Activated naive CD4-positive, alpha-beta T cell treated with anti-CD3 and anti-CD28 coated beads, Interleukin-2, amount 50 U/mL, for 72 hours (primary cell): ENCODE measurements around the gene NABP1. TPM values are rescaled to one million over a fixed set of nuclear protein-coding genes. Genes with fewer than 3 reads are reported as not detected.

ENCODE experiments used
- ATAC-seq, 2 donors: fragments of 150-1000 bp; cut with Tn5 transposase; 2 replicates each; pipeline ENCODE4 v1.10.0; 2021; ENCODE audit warnings: mild to moderate bottlenecking in 2 of 2, moderate library complexity in 2 of 2
- DNase-seq, 2 donors: peaks; one replicate each; pipeline ENCODE4 v3.0.0; 2021 to 2022; ENCODE audit warnings: low spot score in 2 of 2
- H3K27ac Mint-ChIP-seq, 2 donors: one replicate each; pipeline ENCODE4 v1.8.0; 2022; ENCODE audit warnings: mild to moderate bottlenecking in 2 of 2, mixed read lengths in 2 of 2
- H3K36me3 Mint-ChIP-seq, 2 donors: one replicate each; pipeline ENCODE4 v1.8.0; 2022; ENCODE audit warnings: mixed read lengths in 2 of 2
- H3K9me3 Mint-ChIP-seq, 2 donors: one replicate each; pipeline ENCODE4 v1.8.0; 2022; ENCODE audit warnings: mixed read lengths in 2 of 2
- total RNA-seq, 2 donors: library from RNA; stranded (reverse); gene quantifications; one replicate each; pipeline ENCODE4 v1.2.3, GENCODE V29; 2022

Gene NABP1
- total RNA-seq, 2 donors from 2014 or later: 53.7 to 59.7 TPM

DNA sequence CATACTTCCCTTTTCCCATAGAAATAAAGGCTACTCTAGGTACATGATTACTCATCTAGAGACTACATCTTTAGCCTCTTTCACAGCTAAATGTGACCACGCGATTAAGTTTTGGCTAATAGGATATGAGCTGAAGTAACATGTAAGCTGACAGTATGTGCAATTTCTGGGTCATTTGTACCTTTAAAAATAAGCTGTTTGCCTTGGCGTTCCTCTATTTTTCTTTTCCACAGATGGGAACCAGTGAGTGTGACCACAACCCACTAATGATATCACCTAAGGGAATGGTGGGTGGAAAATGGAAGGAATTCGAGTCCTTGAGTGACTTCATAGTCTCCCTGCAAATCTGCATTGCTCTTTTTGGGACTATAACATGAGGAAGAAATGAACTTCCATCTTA lies 11.7 kb upstream of the NABP1 start:
- Mint-ChIP-seq H3K36me3 (peaks cover 8 to 9% of the 10 kb centered on the region in 2 donors), H3K9me3 (peaks cover 8 to 10% of the 10 kb centered on the region in 2 donors), H3K27ac (no peak overlapping the region)
- DNase-seq (no peak), ATAC-seq (no peak)

DNA sequence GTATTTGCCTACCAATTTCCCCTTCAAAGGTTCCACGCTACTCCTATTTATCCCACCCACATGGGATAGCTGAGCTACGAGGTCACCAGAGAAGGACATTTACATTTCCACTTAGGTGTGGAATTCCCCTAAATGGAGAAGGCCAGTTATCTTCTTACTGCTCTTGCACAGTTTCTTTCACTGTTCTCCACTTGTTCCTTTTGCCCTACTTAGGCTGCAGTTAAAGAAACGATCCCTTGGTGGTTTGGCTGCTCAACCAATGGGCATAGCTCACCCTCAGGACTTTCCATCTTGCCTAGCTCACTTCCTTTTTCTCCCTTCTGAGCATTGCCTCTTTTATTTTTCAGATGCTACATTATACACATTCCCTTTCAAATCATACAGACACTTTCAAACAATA lies 11.2 kb upstream of the NABP1 start:
- ATAC-seq (peak; percentile 34 to 48), DNase-seq (no peak)
- peaks cover 8 to 9% of the 10 kb centered on the region in 2 donors for H3K36me3 Mint-ChIP-seq
- peak overlapping the region in 1 of 2 donors; percentile 3 for H3K27ac Mint-ChIP-seq
- peaks cover 8 to 10% of the 10 kb centered on the region in 2 donors for H3K9me3 Mint-ChIP-seq

DNA sequence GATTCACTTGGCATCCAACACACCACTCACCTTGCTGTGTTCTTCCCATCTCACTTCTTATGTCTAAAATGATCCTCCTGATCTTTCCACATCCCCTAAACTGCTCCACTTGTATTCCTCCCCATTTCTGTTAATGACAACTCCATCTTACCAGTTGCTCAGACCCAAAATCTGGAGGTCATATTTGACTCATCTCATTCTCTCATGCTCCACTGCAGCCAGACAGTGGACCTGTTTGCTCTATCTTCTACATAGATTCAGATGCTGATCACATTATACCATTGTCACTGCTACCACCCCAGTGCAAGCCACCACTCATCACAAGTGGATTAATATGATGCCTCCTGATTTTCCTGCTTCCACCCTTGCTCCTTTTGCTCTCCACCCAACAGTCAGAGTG lies 7.9 kb upstream of the NABP1 start:
- DNase-seq: no peak
- peak in 1 of 2 donors; percentile 40 for ATAC-seq
- Mint-ChIP-seq H3K36me3 (no peaks in the 10 kb centered on the region), H3K27ac (no peak overlapping the region), H3K9me3 (no peaks in the 10 kb centered on the region)

DNA sequence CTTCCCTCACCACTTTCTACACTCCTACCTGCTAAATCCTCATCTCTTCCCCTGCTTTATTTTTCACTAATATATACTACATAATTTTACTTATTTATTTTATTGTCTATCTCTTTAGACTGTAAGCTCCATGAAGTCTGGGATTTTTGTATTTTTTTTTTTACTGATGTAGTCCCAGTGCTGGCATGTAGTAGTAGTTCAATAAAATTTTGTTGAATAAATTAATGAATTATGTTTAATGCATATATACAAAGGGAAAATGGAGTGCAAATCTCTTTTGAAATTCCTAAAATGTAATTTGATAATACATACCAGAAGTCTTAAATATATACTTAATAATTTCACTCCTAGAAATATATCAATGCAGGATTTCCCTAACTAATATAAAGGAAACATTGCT lies 7.1 kb upstream of the NABP1 start:
- Mint-ChIP-seq H3K9me3 (no peaks in the 10 kb centered on the region), H3K27ac (no peak overlapping the region), H3K36me3 (no peaks in the 10 kb centered on the region)
- no peak for ATAC-seq
- no peak for DNase-seq

DNA sequence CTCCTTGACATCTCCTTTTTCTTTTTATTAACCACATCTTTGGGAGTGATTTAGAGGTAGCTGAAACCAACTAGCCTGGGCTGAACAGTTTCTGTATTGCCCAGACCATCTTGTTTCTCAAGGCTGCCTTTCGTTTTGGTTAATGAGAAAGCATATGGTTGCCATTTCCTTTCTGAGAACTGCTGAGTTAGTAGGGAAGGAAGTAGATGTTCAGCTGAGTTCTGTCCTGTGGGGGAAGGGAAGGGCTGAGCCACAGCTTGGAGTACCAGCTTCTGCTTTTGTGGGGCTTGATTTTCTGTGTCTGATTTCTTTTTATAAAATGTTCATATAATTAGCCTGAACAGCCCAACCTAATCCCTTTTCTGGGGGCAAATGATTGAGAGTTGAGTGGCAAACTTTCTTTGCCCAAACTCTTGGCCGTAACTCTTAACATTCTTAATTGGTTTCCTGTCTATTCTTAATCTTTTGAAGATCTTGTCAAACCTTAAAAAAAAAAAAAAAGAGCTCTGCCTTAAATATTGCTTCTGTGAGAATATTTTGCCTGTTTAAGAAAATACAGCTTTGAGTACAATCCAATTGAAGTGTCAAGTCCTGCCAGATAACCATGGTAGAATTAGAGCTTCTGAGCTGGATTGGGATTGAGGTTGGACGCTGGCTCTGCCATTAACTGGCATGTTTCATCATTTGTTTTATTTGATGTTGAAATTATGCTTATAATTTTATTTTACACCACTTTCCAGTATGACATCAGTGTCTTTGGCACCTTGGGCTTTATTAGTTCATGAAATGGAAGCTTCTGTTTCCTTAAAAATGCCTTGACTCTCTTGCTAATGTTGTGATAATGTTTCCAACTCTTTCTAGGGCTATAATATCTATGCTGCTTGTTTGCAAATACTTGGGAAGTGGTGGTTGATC lies 1.9 kb upstream of the NABP1 start:
- peaks cover 17 to 20% of the 10 kb centered on the region in 2 donors for H3K36me3 Mint-ChIP-seq
- peaks cover 0 to 4% of the 10 kb centered on the region in 2 donors for H3K9me3 Mint-ChIP-seq
- ATAC-seq (peak; percentile 6 to 14), DNase-seq (peak in 1 of 2 donors; percentile 37)
- peak overlapping the region; percentile 100 for H3K27ac Mint-ChIP-seq

DNA sequence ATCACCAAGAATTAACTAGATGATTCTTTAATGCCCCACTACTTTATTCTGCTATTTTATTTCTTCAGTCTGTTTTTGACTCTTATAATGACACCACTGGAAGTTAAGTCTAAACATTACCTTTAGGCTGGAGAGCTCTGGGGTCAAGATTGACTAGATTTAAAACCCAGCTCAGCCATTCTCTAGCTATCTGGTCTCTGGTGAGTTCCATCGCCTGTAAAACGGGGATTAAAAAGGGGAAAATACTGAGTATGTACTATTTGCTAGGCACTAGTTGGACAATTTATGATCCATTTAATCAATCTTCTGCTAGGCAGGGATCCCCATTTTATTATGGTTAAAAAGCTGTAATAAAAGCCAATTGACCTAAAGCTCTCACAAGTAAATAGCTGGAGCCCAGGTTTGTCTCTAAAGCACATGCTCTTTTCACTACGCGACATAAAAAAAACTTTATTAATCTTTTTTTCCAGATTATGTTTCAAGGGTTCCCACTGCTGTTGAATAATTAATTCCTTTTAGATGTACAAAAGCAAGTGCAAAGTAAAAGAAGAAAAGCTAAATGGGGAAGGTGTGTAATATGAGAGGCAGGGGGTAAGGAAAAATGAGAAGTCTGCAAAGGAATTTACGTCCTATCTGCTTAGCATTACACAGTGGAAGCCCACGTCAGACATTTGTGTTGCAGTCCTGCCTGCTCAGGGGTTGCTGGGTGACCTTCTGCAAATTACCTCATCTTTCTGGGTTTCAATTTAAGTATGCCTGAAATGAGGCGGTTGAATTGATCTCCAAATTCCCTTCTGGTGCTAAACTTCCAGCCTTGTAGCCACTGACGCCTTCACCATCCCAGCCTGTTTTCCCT lies 918 bp upstream of the NABP1 start:
- H3K9me3 Mint-ChIP-seq: peaks cover 0 to 4% of the 10 kb centered on the region in 2 donors
- H3K36me3 Mint-ChIP-seq: peaks cover 17 to 20% of the 10 kb centered on the region in 2 donors
- DNase-seq (peak in 1 of 2 donors; percentile 49), ATAC-seq (peak; percentile 51 to 65)
- H3K27ac Mint-ChIP-seq: peak overlapping the region; percentile 100

DNA sequence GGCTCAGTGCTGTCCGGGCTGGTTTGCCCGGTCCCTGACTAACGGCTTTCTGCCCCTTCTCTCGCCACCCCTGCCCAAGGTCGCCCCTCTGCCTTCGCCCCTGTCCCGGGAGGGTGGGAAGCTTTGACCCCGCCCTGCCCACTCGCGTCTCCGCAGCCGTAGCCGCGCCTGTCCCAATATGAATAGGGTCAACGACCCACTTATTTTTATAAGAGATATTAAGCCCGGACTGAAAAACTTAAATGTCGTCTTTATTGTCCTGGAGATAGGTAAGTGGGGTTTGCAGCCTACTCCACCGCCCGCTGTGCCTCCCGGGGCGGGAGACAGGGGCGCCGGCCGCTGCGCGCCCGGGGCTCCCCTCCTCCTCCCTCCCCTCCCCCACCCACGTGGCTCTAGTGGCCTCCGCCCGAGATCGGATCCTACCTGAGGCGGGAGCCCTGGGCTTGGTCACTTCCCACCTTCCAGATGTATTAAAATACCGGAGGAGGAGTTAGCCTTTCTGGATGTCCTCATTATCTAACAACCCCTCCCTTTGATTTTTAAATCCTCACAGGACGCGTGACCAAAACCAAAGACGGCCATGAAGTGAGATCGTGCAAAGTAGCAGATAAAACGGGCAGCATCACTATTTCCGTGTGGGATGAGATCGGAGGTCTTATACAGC lies 633 bp downstream of the NABP1 start:
- peak; percentile 52 to 70 for DNase-seq
- peaks cover 0 to 4% of the 10 kb centered on the region in 2 donors for H3K9me3 Mint-ChIP-seq
- ATAC-seq: peak; percentile 10 to 13
- peaks cover 26 to 34% of the 10 kb centered on the region in 2 donors for H3K36me3 Mint-ChIP-seq
- H3K27ac Mint-ChIP-seq: peak overlapping the region; percentile 100

DNA sequence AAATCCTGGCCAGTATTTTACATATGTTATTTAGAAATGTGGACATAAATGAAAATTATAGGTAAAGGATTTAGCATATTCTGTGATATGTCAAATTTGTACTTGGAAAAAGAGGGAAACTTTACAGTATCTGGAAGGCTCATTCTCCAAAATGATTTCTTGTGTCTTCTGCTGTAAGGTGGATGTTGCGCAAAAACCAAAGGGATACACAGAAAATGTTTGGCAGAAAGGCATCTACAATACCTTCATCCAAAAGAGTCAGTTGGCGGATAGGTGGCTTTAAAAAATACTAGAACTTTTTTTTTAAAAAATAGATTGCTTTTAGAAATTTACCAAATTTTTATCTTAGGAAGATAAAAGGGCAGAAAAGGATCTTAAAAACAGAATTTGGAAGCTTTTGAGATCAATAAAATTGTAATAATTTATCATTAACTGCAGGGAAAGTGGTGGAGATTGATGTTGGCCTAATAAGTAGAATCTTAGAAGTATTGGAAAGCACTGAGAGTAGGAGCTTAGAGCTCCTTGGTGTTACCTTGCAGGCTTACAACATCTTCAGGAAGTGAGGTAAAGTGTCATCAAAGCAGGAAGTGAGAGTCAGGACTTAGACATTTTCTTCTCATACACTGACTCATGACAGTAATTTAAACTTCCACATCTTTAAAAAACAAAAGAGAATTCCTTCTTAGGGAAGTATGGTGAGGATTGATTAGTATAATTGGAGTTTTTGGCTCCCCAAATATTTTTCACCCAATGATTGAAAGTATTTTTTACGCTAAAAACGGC lies 2.1 kb downstream of the NABP1 start:
- ATAC-seq (peak in 1 of 2 donors; percentile 28), DNase-seq (no peak)
- Mint-ChIP-seq H3K36me3 (peaks cover 26 to 41% of the 10 kb centered on the region in 2 donors), H3K9me3 (peaks cover 0 to 4% of the 10 kb centered on the region in 2 donors), H3K27ac (peak overlapping the region; percentile 100)

DNA sequence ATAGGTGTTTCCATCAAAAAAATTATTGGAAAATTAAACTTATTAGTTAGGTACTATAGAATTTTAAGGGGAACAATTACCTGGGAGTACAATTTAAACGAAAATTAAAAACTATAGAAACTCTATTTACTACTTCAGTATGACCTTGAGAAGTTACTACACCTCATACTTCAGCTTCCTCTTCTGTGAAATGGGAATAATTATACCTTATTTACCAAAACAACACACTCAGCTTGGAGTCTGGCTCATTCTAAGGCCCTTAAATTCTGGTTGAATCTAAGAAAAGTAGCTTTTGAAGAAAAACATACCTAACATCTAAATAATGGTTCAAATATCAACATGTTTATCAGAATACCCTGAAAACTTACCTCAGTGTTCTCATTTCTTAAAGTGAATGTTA lies 2.7 kb downstream of the NABP1 start:
- Mint-ChIP-seq H3K27ac (peak overlapping the region; percentile 100), H3K36me3 (peaks cover 26 to 46% of the 10 kb centered on the region in 2 donors), H3K9me3 (peaks cover 0 to 4% of the 10 kb centered on the region in 2 donors)
- DNase-seq (no peak), ATAC-seq (no peak)

DNA sequence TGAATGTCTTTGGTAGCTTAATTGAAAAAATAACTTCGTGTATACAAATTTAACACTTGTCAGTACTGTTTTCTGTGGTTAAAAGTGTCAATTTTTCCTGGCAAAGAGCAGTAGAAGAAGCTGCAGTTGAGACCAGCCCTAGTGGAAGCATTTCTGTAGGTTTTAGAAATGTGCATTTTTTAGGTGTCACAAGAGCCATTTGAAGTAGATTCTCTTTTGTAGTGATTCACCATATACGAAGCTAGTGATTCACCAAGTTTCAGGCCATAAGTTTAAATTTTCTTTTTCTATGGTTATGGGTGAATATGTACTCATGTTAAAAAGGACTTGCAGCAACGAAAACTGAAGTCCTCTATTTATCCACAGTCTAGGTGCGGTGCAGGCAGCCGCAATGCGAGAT lies 4.2 kb downstream of the NABP1 start:
- peaks cover 26 to 61% of the 10 kb centered on the region in 2 donors for H3K36me3 Mint-ChIP-seq
- H3K27ac Mint-ChIP-seq: peak overlapping the region; percentile 83 to 84
- peaks cover 0 to 4% of the 10 kb centered on the region in 2 donors for H3K9me3 Mint-ChIP-seq
- peak; percentile 3 to 42 for ATAC-seq
- no peak for DNase-seq

DNA sequence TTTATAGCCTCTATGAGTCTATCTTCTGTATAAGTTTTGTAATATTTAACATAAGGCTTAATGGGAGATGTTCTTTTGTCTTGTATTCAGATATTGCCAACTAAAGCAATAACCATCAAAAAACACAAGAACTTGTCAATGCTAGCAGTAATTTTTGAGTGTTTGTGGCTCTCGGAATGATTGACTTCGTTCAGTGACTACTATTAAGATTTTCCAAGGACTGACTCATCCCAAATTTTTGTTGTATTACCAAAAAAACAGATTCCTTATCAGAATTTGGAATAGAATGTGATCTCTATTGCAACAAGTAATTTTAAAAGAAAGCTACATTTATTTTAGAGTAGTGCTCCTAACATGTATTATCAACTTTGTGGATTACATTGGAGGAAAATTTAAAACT lies 8.1 kb downstream of the NABP1 start:
- ATAC-seq (no peak), DNase-seq (no peak)
- H3K9me3 Mint-ChIP-seq: no peaks in the 10 kb centered on the region
- H3K27ac Mint-ChIP-seq: peak overlapping the region in 1 of 2 donors; percentile 67
- peaks cover 9 to 57% of the 10 kb centered on the region in 2 donors for H3K36me3 Mint-ChIP-seq

DNA sequence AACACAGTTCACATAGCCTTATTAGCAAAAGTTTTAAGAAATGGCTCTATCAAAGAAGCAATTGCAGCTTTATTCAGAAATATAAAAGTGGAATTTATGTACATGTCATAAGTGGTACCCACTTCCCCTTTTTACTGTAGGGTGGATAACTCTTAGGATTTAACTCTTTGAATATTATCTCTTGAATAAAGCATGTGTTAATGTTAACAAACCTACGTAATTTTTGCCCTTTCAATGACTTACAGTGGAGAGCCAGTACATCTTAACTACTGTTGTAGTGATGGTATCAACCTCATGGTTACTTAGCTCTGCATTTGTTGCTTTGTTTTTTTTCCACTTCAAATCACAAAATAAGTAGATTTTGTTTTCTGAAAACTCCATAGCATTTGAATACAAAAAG lies 8.8 kb downstream of the NABP1 start:
- DNase-seq: no peak
- no peak for ATAC-seq
- Mint-ChIP-seq H3K9me3 (no peaks in the 10 kb centered on the region), H3K36me3 (peaks cover 9 to 57% of the 10 kb centered on the region in 2 donors), H3K27ac (peak overlapping the region; percentile 4 to 67)

DNA sequence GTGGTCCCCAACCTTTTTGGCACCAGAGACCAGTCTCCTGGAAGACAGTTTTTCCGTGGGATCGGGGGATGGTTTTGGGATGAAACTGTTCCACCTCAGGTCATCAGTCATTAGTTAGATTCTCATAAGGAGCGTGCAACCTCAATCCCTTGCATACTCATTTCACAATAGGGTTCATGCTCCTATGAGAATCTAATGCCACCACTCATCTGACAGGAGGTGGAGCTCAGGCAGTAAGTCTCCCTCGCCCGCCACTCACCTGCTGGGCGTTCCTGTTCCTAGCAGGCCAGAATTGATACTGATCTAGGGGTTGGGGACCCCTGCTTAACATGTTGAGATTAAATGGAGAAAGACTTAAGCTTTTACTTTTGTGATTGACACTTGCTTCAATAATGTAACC lies 9.9 kb downstream of the NABP1 start:
- peak in 1 of 2 donors; percentile 28 for ATAC-seq
- no peaks in the 10 kb centered on the region for H3K9me3 Mint-ChIP-seq
- peak overlapping the region; percentile 89 for H3K27ac Mint-ChIP-seq
- peaks cover 1 to 50% of the 10 kb centered on the region in 2 donors for H3K36me3 Mint-ChIP-seq
- no peak for DNase-seq

DNA sequence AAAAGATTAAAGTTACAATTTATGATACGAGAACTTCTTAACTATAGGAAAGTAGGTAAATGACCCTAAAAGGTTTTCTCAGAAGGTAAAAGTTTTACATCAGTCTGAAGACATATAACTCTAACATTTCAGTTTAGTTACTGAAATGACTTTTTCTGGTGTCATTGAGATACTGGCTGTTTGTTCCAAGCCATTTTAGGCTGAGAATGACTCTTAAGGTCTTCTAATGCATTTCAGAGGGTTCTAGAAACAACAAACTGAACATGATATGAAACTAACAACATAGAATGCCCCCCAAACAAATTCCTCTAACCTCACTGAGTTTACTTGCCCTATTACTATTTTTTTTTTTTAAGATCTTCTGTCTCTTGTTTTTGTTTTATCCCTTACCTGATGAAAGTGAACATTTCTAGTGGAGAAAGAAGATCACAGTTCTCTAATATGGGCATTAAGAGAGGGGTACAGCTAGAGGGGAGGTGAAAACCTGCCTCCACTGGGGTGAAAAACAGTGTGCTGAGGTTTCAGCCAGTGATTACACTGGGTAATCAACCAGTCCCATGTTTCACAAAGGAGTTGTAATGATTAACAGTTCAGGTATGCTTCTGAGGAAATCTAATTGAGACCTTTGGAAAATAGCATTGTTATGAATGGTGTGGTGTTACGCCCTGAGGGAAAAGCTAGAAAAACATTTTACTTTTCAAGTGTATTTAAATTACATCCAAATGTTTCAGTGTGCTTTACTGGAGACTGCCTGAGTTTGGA lies 11.2 kb downstream of the NABP1 start:
- H3K9me3 Mint-ChIP-seq: no peaks in the 10 kb centered on the region
- ATAC-seq: peak; percentile 58 to 80
- DNase-seq: no peak
- H3K27ac Mint-ChIP-seq: peak overlapping the region; percentile 89
- peaks cover 0 to 43% of the 10 kb centered on the region in 2 donors for H3K36me3 Mint-ChIP-seq

DNA sequence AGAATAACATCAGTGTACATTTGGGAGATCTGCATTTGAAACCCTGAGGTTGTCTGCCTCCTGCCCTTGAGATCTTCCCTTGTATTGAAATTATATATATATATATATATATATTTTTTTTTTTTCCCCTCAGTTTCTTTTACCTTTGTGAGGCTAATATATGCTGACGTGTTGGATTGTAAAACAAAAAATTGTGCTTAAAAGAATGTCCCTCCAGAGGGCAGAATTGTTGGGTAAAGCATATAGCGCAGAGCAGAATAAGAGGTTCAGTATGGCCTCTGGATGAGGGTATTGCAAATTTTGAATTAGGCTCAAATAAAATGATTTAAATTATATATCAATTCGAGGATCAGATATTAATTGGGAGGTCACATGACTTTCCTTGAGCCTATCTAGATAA lies 12.4 kb downstream of the NABP1 start:
- ATAC-seq (no peak), DNase-seq (no peak)
- Mint-ChIP-seq H3K9me3 (no peaks in the 10 kb centered on the region), H3K36me3 (peaks cover 0 to 40% of the 10 kb centered on the region in 2 donors), H3K27ac (no peak overlapping the region)
